Ureter (tissue), 1 donor: ENCODE measurements around the gene ERO1B. TPM values are rescaled to one million over a fixed set of nuclear protein-coding genes. Genes with fewer than 3 reads are reported as not detected.
"Not testable (repeated sequence)": the region's sequence is repeated elsewhere in the genome, so short reads cannot be mapped to it uniquely, and the experiment has no call there.

ENCODE experiments used
- DNase-seq: peaks from one replicate; pipeline ENCODE4 v3.0.0-alpha.2; 2020; ENCODE audit warnings: low spot score
- total RNA-seq: library from RNA; stranded (reverse); gene quantifications from one replicate; pipeline ENCODE4 v1.2.4, GENCODE V29; 2023
- donor health status: DM: yes; HTN: yes; CAD: no.

Gene ERO1B
- total RNA-seq, 1 donor from 2014 or later = 11.8 TPM

DNA sequence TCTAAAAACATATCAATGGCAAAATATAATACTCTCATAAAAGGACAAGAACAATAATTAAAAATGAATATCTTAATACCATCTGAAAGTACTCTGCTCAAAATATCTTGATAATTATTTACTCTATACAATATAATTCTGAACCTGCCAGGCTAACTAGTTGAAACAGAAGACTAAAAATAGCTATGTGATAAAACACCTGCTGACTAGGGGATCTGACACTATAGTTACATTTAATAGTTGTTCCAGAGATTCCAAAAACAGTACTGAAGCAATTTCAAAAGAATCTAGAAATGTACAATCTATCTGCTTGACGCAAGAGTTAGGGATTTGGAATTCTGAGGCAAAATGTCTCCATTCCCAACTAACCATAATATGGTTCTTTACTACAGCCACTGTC, 30.2 kb downstream of the ERO1B start:
- DNase-seq = no peak

DNA sequence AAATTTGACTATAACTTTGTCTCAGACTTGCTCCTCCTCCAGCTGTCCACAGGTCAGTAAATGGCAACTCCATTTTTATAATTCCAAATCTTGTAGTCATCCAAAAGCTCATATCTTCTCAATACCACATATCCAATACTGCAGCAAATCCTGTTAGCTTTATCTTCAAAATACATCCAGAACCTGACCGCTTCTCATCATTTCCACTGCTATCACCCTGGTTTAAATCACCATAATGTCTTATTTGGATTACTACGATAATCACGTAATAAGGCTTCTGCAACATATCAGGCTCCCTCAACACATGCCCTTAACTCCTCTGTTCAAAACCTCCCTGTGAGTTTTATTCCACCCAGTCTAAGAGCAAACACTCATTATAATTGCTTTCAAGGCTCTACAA, 34.5 kb downstream of the ERO1B start:
- no peak for DNase-seq

DNA sequence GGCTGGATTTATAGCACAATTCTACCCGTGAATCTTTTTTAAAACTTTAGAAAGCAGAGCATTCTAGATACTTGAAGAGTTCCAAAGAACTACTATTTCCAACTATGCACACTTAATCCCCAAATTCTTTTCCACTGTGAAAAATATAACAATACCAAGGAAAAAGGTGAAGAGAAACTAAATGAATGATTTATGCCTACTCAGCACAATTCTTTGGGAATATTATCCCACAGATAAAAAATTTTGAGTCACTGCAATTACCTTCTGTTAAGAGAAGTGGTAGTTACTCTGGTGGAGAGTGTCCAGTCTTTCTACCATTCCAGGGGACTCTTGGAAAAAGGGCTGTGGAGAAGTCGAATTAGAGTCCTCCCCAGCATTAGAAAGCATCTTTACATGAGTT, 39.2 kb downstream of the ERO1B start:
- no peak for DNase-seq

- DNase-seq = no peak
Observed at GRCh38 chr1:236240675-236241074, 41.1 kb downstream of the ERO1B start.

DNA sequence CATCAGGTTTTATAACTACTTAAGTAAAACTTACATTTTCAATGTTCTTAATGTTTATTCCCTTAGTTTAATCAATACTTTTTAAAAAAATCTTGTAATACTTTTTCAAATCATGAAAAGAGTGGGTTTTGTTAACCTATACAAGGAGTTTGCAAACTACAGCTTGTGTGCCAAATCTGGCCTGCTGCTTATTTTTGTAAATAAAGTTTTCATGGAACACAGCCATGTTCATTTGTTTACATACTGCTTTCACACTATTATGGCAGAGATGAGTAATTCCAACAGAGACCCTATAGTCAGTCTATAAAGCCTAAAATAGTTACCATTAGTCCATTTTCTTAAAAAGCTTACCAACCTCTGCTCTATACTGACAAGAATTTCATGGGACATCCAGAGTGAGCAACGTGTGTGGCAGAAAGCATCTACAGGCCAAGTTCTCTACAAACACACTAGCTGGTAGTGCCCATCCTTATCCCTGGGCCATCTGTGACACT, 42.6 kb downstream of the ERO1B start:
- no peak for DNase-seq

DNA sequence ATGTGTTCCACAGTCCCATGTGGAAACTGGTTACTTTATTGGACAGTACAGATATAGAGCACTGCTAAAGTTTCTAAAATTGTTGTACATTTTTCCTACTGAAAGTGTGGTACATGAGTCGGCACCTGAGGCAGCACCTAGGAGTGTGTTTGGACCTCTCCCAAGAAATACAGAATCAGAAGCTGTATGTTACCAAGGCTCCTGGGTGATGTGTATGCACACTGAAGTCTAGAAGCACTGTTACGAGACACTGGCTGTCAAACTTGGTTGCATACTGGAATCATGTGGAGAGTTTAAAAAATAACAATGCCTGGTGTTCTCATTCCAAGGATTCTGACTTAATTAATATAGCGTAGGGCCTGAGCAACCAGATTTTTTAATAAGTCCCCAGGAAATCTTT, 46.6 kb downstream of the ERO1B start:
- DNase-seq = no peak

DNA sequence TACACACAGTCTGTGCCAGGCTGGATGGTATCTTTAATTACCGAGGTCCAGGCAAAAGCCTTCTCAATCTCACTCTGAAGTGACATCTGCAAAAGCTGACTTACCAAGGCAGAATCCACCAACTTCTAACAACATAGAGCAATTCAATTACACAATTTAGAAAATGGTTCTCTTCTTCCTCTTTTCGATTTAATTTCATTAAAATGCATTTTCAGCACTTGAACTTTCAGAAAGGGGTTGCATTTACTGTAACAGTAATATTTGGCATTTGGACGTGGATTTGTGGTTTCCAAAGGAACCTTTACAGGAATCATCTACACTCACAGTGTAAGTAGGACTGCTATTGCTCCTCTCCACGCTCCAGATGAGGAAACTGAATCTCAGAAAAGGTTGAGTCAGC, 53.3 kb downstream of the ERO1B start:
- DNase-seq = no peak

DNA sequence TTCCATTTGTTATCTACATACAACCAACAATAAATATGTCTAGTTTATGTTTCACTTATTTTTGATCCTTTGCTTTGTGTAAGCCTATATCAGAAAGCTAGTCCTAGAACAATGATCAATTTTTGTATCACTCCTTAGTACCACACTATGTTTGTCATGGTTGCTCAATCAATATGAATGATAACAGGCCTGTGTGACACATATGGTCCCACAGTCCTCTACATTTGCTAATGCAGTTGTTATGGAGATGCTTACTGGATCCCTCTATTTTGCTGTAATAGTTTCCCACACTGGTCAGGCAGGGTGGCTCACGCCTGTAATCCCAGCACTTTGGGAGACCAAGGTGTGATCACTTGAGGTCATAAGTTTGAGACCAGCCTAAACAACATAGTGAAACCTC, 59.1 kb downstream of the ERO1B start:
- no peak for DNase-seq

DNA sequence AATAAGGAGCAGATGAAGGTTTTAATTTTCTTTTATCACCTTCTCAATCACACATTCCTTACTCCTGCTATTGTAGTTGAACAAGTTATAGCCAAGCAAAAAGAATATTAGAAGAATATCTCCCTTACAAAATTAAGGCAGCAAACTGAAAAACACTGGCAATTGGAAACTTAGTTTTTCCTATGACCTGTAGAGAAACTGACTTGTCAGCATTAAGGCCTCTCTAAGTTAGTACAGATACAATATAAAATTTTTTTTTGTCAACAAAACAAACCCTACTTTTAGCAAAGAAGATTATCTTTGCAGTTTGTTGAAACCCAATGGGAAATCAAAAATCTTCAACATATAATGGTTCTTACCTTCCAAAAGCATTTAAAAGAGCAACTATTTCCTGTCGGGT, 61.3 kb downstream of the ERO1B start:
- no peak for DNase-seq

- no peak for DNase-seq
Observed at GRCh38 chr1:236214761-236215160, 67.0 kb downstream of the ERO1B start.

DNA sequence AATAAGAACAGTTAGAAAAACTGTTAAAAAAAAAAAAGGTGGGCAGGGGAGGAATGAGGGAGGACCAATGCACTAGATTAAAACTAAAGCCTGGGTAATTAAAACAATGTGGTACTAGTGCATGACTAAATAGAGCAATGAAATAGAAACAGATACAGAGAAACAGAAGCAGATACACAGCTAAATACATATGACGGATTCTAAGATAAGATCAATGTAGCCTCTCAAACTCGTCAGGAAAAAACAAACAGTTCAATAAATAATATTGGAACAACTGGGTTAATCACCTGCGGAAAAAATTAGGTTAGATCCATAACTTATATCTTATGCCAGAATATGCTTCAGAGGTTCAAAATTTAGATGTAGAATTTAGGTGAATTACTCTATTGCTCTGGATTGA, 68.2 kb downstream of the ERO1B start:
- DNase-seq = no peak

DNA sequence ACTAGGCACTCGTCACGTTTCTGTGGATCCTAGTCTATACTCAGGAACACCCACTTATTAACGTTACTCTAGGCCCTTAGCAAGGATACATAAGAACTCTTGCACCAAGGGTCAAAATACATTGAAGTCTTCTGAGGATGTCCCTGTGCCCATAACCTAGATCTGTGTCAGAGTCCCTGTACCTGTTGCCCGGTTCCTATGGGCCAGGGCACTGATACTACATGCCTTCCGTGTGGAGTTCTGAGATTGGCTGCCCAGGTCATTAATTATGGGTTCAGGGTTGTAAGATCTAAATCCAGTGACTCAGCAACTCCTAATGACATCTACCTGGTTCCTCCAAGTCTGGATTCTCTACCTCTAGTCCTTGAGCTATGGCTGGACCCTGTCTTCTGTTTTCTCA, 69.9 kb downstream of the ERO1B start:
- DNase-seq = no peak

DNA sequence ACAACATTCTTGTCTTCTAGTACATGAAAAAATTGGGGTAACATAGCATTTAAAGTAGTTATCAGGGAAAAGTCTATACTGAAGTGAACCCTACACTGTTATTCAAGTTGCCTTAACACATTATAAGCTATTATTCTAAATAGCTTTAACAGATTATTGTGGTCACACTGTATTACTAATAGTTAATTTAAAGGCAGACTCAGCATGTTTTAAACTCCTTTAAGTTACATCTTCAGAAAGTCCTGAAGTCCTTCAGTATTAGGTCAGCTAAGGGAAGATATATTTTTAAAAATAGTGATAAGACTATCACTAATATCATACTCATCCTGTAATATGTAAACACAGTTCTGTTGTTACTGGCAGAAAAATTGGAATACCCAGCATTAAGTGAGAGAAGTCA, 72.0 kb downstream of the ERO1B start:
- DNase-seq = no peak

DNA sequence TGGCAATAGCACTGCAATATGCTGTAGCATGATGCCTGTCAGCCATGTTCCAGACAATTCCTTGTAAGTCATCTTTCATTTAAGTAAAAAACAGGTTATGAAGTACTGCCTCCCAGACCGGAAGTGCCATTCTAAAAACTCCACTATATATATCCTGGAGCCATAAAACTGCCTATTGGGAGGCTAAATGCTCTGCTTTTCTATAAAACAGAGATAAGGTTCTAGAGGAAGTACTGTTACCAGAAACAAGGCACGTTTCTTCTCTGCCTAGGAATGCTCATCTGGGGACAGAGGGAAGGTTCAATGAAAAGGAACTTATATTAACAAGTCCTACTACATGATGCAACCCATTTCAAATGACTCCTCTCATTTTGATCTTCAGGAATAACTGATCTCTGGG, 72.6 kb downstream of the ERO1B start:
- no peak for DNase-seq

DNA sequence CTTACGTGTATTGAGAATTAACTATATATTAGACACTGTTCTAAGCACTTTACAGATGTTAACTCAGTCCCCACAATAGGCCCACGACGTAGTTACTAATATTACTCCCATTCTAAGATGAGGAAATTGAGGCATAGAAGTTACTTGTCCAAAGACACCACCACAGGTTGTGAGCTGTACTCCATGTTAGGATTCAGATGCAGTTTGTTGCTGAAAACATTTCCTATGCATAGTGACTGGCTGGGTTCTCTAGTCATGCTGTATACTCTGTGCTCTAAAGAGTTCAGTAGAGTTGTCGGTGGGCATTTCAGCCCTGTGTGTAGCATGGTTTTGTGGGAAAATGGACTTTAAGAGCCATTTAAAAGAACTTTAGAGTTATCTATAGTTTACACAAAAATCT, 74.2 kb downstream of the ERO1B start:
- DNase-seq = no peak

- no peak for DNase-seq
Observed at GRCh38 chr1:236207121-236207520, 74.6 kb downstream of the ERO1B start.

DNA sequence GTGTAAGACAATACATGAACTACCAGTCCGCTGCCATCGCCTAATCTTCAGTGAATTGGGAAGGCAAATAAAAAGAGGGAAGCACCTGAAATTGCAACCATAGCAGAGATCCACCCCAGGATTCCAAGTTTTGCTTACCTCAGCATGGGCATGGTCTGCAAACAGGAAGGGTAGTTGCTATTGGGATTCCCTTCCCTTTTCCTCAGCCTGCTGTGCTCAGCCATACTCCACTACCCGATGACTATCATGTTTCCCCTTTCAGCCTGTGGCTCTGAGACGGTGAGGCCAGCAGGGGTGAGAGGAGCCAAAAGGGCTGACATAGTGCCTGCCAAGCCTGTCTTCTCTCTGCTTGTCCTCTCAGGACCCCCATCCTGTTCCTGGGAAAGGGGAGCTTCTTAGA, 75.2 kb downstream of the ERO1B start:
- DNase-seq = no peak

DNA sequence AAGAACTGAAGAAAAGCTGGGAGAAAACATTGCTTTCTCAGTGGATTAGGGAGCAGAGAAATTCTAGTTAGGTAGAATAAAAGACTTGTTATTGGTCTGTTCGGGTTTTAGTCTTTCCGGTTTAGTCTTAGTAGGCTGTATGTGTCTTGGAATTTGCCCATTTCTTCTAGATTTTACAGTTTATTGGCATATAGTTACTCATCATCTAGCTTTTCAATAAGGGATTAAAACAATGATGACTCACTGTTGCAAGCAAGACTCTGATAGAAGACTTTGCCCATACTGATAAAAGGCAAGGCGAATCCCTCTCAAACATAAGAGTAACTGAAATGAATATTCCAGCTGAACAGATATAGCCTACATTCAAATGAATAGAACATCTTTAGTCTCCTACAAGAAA, 77.1 kb downstream of the ERO1B start:
- DNase-seq = no peak

- DNase-seq = no peak
Observed at GRCh38 chr1:236204039-236204438, 77.7 kb downstream of the ERO1B start.

DNA sequence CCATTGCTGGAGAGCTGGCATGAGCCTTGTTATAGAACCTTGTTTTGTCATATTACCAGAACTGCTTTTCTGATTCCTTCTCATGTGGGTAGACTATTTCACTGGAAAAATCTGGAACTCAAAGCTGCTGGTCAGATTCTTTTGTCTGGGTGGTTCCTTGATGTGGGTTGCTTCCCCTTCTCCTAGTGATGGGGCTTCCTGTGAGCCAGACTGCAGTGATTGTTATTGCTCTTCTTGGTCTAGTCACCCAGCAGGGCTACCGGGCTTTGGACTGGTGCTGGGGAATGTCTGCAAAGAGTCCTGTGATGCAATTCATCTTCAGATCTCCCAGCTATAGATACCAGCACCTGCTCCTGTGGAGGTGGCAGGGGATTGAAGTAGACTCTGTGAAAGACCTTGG, 80.0 kb downstream of the ERO1B start:
- no peak for DNase-seq

GRCh38 chr1:236200925-236201324, 80.8 kb downstream of the ERO1B start:
- no peak for DNase-seq

- no peak for DNase-seq
Observed at GRCh38 chr1:236193184-236193583, 88.6 kb downstream of the ERO1B start.

DNA sequence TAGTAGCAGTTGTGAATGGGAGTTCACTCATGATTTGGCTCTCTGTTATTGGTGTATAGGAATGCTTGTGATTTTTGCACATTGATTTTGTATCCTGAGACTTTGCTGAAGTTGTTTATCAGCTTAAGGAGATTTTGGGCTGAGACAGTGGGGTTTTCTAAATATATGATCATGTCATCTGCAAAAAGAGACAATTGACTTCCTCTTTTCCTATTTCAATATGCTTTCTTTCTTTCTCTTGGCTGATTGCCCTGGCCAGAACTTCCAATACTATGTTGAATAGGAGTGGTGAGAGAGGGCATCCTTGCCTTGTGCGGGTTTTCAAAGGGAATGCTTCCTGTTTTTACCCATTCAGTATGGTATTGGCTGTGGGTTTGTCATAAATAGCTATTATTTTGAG, 93.7 kb downstream of the ERO1B start:
- not testable (repeated sequence) for DNase-seq

- not testable (repeated sequence) for DNase-seq
Observed at GRCh38 chr1:236186471-236186870, 95.3 kb downstream of the ERO1B start.

DNA sequence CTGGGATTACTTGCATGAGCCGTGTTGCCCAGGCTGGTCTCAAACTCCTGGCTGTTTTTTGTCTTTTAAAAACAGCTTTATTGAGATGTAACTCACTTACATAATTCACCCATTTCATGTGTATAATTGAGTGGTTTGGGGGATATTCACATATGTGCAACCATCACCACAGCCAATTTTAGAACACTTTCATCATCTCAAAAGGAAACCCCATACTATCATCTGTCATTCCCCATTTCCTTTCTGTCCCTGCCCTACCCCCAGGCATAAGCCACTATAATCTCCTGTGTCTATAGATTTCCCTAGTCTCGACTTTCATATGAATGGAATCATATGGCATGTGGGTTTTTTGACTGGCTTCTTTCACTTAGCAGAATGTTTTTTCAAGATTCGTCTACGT, 96.1 kb downstream of the ERO1B start:
- DNase-seq = no peak
